Neural cell (in vitro differentiated cells): Measurements from ENCODE around the gene PRKAR1B. TPM values are rescaled to one million over a fixed set of nuclear protein-coding genes. Genes with fewer than 3 reads are reported as not detected.

Experiments
- H2AFZ ChIP-seq: fragments of 200-600, 300-800 bp; sonication (generic), shearing (Covaris generic); 2 replicates; pipeline ENCODE4 v1.6.0; 2014; ENCODE audit warnings: low read depth, mild to moderate bottlenecking, antibody characterized with exemption, low read length, moderate library complexity
- H3F3A ChIP-seq: fragments of 200-600 bp; shearing (Covaris generic); 2 replicates; pipeline ENCODE4 v1.6.1; 2016; ENCODE audit warnings: mild to moderate bottlenecking, moderate library complexity, mixed read lengths, antibody characterized with exemption, low read length; ENCODE audit not compliant: insufficient read depth, poor library complexity, severe bottlenecking
- H3K27ac ChIP-seq: fragments of 200-600, 300-800 bp; sonication (generic), shearing (Covaris generic); 2 replicates; pipeline ENCODE4 v1.5.1; 2014; ENCODE audit warnings: mild to moderate bottlenecking, low read length, moderate library complexity
- H3K27me3 ChIP-seq: fragments of 300-800, 200-600 bp; sonication (generic), shearing (Covaris generic); 2 replicates; pipeline ENCODE4 v1.6.0; 2014; ENCODE audit warnings: mild to moderate bottlenecking, low read depth, low read length, moderate library complexity; ENCODE audit not compliant: insufficient read depth
- H3K36me3 ChIP-seq: fragments of 300-800, 200-600 bp; sonication (generic), shearing (Covaris generic); 2 replicates; pipeline ENCODE4 v1.5.1; 2014; ENCODE audit warnings: mild to moderate bottlenecking, antibody characterized with exemption, low read length, moderate library complexity; ENCODE audit not compliant: insufficient read depth
- H3K4me2 ChIP-seq: fragments of 300-800, 200-600 bp; sonication (generic), shearing (Covaris generic); 2 replicates; pipeline ENCODE4 v1.6.0; 2014; ENCODE audit warnings: mild to moderate bottlenecking, low read length
- H3K4me3 ChIP-seq: fragments of 300-800, 200-600 bp; sonication (generic), shearing (Covaris generic); 2 replicates; pipeline ENCODE4 v1.5.1; 2014; ENCODE audit warnings: mild to moderate bottlenecking, low read length, moderate library complexity
- H3K79me2 ChIP-seq: fragments of 200-600 bp; shearing (Covaris generic); replicated peaks from 2 replicates; pipeline ENCODE4 v1.6.0; 2014; ENCODE audit warnings: mild to moderate bottlenecking, low read length, moderate library complexity; ENCODE audit not compliant: insufficient read depth
- H3K9ac ChIP-seq: fragments of 300-800, 200-600 bp; sonication (generic), shearing (Covaris generic); 2 replicates; pipeline ENCODE4 v1.6.1; 2016; ENCODE audit warnings: mild to moderate bottlenecking, low read length, mixed read lengths
- H3K9me2 ChIP-seq: fragments of 200-600 bp; shearing (Covaris generic); 2 replicates; pipeline ENCODE4 v1.6.1; 2016; ENCODE audit warnings: mild to moderate bottlenecking, low read length, mixed read lengths; ENCODE audit not compliant: insufficient read depth
- H3K9me3 ChIP-seq: fragments of 200-600, 300-800 bp; sonication (generic), shearing (Covaris generic); 2 replicates; pipeline ENCODE4 v1.6.1; 2016; ENCODE audit warnings: mild to moderate bottlenecking, mixed run types, low read length, moderate library complexity, mixed read lengths
- H4K20me1 ChIP-seq: fragments of 200-600 bp; shearing (Covaris generic); 2 replicates; pipeline ENCODE4 v1.6.1; 2016; ENCODE audit warnings: mild to moderate bottlenecking, mixed run types; ENCODE audit not compliant: insufficient read depth
- EP300 ChIP-seq: fragments of 450-650 bp; conservative IDR thresholded peaks from 2 replicates; pipeline ENCODE4 v1.6.1; 2014; ENCODE audit warnings: antibody characterized with exemption, mild to moderate bottlenecking, moderate library complexity; ENCODE audit not compliant: poor library complexity, severe bottlenecking
- EZH2 ChIP-seq: fragments of 200-600, 300-800 bp; shearing (Covaris generic), sonication (generic); IDR thresholded peaks from 2 replicates; pipeline ENCODE4 v1.6.1; 2014; ENCODE audit warnings: antibody characterized with exemption, low read length, borderline replicate concordance, mild to moderate bottlenecking; ENCODE audit not compliant: insufficient read depth, poor library complexity, severe bottlenecking
- MXI1 ChIP-seq: fragments of 450-650 bp; conservative IDR thresholded peaks from 2 replicates; pipeline ENCODE4 v1.6.1; 2014; ENCODE audit warnings: antibody characterized with exemption, mild to moderate bottlenecking; ENCODE audit not compliant: poor library complexity, severe bottlenecking
- RAD21 ChIP-seq: fragments of 450-650 bp; conservative IDR thresholded peaks from 2 replicates; pipeline ENCODE4 v1.6.1; 2014; ENCODE audit warnings: antibody characterized with exemption, mild to moderate bottlenecking, moderate library complexity
- SMC3 ChIP-seq: fragments of 450-650 bp; conservative IDR thresholded peaks from 2 replicates; pipeline ENCODE4 v1.6.1; 2014; ENCODE audit warnings: antibody characterized with exemption, mild to moderate bottlenecking, moderate library complexity; ENCODE audit not compliant: poor library complexity
- TAF1 ChIP-seq: IDR thresholded peaks from 2 replicates; pipeline ENCODE4 v1.6.1; 2012; ENCODE audit warnings: low read depth
- polyA plus RNA-seq: library from polyadenylated mRNA; depleted of rRNA; stranded (reverse); fragments of >200 nt; gene quantifications from 2 replicates; pipeline ENCODE4 v1.2.3, GENCODE V29; 2014
- TF ChIP-seq, protein P1 (sequence below): IDR thresholded peaks from 2 replicates; pipeline ENCODE4 v1.6.1; 2012; ENCODE audit warnings: borderline replicate concordance
- TF ChIP-seq, protein P2 (sequence below): fragments of 450-650 bp; IDR thresholded peaks from 2 replicates; pipeline ENCODE4 v1.5.1; 2014; ENCODE audit warnings: antibody characterized with exemption, mild to moderate bottlenecking, moderate library complexity; ENCODE audit not compliant: poor library complexity, severe bottlenecking

PRKAR1B gene
- polyA plus RNA-seq, 1 donor from 2014 or later: 38.6 TPM

DNA sequence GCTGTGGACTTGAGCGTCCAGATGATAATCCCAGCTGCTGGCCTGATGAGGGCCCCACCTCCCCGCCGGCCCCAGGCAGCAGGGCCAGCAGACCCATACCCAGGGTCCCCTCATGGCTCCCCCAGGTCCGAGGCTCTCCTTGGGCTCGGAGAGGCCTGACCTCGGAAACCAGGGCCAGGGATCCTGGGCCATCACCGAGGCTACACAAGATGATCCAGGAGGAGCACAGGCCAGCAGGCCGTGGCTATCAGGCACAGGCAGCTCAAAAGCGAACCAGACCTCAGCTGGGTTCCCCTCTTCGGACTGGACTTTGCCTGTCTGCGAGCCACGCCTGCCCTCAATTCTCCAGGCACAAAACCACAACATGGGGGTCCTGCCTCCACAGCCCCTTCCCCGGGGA, 224.8 kb downstream of the PRKAR1B start:
- H3K9me2 ChIP-seq: no peaks in the 10 kb centered on the region
- no peaks in the 10 kb centered on the region for H3K36me3 ChIP-seq
- TF ChIP-seq SMC3 (no peak), MXI1 (no peak), EP300 (no peak), TAF1 (no peak)
- TF ChIP-seq, protein P1, sequence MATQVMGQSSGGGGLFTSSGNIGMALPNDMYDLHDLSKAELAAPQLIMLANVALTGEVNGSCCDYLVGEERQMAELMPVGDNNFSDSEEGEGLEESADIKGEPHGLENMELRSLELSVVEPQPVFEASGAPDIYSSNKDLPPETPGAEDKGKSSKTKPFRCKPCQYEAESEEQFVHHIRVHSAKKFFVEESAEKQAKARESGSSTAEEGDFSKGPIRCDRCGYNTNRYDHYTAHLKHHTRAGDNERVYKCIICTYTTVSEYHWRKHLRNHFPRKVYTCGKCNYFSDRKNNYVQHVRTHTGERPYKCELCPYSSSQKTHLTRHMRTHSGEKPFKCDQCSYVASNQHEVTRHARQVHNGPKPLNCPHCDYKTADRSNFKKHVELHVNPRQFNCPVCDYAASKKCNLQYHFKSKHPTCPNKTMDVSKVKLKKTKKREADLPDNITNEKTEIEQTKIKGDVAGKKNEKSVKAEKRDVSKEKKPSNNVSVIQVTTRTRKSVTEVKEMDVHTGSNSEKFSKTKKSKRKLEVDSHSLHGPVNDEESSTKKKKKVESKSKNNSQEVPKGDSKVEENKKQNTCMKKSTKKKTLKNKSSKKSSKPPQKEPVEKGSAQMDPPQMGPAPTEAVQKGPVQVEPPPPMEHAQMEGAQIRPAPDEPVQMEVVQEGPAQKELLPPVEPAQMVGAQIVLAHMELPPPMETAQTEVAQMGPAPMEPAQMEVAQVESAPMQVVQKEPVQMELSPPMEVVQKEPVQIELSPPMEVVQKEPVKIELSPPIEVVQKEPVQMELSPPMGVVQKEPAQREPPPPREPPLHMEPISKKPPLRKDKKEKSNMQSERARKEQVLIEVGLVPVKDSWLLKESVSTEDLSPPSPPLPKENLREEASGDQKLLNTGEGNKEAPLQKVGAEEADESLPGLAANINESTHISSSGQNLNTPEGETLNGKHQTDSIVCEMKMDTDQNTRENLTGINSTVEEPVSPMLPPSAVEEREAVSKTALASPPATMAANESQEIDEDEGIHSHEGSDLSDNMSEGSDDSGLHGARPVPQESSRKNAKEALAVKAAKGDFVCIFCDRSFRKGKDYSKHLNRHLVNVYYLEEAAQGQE: no peak
- TF ChIP-seq, protein P2, sequence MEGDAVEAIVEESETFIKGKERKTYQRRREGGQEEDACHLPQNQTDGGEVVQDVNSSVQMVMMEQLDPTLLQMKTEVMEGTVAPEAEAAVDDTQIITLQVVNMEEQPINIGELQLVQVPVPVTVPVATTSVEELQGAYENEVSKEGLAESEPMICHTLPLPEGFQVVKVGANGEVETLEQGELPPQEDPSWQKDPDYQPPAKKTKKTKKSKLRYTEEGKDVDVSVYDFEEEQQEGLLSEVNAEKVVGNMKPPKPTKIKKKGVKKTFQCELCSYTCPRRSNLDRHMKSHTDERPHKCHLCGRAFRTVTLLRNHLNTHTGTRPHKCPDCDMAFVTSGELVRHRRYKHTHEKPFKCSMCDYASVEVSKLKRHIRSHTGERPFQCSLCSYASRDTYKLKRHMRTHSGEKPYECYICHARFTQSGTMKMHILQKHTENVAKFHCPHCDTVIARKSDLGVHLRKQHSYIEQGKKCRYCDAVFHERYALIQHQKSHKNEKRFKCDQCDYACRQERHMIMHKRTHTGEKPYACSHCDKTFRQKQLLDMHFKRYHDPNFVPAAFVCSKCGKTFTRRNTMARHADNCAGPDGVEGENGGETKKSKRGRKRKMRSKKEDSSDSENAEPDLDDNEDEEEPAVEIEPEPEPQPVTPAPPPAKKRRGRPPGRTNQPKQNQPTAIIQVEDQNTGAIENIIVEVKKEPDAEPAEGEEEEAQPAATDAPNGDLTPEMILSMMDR: no peak
- no peak overlapping the region for H3K9ac ChIP-seq
- no peak overlapping the region for H3K4me2 ChIP-seq
- H3K79me2 ChIP-seq: no peaks in the 10 kb centered on the region
- no peaks in the 10 kb centered on the region for H3F3A ChIP-seq
- no peak overlapping the region for H3K27ac ChIP-seq
- H3K27me3 ChIP-seq: no peaks in the 10 kb centered on the region
- no peaks in the 10 kb centered on the region for H4K20me1 ChIP-seq
- no peaks in the 10 kb centered on the region for H3K9me3 ChIP-seq
- H2AFZ ChIP-seq: no peak overlapping the region
- no peak overlapping the region for H3K4me3 ChIP-seq

DNA sequence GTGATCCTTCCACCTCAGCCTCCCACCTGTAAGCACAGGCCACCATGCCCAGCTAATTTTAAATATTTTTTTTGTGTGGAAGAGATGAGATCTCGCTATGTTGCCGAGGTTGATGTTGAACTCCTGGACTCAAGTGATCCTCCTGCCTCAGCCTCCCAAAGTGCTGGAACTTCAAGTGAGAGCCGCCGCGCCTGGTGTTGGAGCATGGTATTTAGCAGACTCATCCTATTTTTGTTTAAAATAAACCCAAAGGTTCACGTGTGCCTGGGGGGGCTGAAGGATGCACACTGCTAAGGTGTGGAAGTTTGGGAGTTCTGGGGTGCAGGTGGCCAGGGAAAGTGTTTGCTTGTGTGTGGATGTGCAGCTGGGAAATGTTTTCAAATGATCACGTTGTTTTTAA, 225.6 kb downstream of the PRKAR1B start:
- Histone ChIP-seq H3F3A (no peaks in the 10 kb centered on the region), H3K27me3 (no peaks in the 10 kb centered on the region), H3K36me3 (no peaks in the 10 kb centered on the region), H3K27ac (no peak overlapping the region), H3K9me2 (no peaks in the 10 kb centered on the region), H3K9me3 (no peaks in the 10 kb centered on the region), H3K4me3 (no peak overlapping the region), H4K20me1 (no peaks in the 10 kb centered on the region), H3K79me2 (no peaks in the 10 kb centered on the region), H3K4me2 (no peak overlapping the region), H2AFZ (no peak overlapping the region), H3K9ac (no peak overlapping the region)
- TF ChIP-seq EP300 (no peak), SMC3 (no peak), MXI1 (no peak), EZH2 (no peak), TAF1 (no peak), RAD21 (no peak)
